GM23338 (cell line): ENCODE data around the gene RBM24. TPM values are rescaled to one million over a fixed set of nuclear protein-coding genes. Genes with fewer than 3 reads are reported as not detected.

Experiments
- ATAC-seq: fragments of 200-7000 bp; cut with Tn5 transposase; 3 replicates; pipeline ENCODE4 v1.9.1; 2020
- DNase-seq: peaks from one replicate; pipeline ENCODE4 v3.0.0-alpha.2; 2015; ENCODE audit warnings: low spot score
- H2AFZ ChIP-seq: fragments of 200-600 bp; sonication (generic); 2 replicates; pipeline ENCODE4 v1.8.0; 2016; ENCODE audit warnings: antibody characterized with exemption, mild to moderate bottlenecking, moderate library complexity
- H3F3A ChIP-seq: fragments of 200-600 bp; sonication (generic); replicated peaks from 2 replicates; pipeline ENCODE4 v1.8.0; 2017; ENCODE audit warnings: antibody characterized with exemption, mixed run types, low read depth
- H3K27ac ChIP-seq: fragments of 200-600 bp; sonication (generic); 2 replicates; pipeline ENCODE4 v1.6.1; 2016; ENCODE audit warnings: low read depth
- H3K27me3 ChIP-seq: fragments of 200-600 bp; sonication (generic); 2 replicates; pipeline ENCODE4 v1.8.0; 2016; ENCODE audit warnings: mild to moderate bottlenecking, mixed run types, moderate library complexity; ENCODE audit not compliant: insufficient read depth
- H3K36me3 ChIP-seq: fragments of 200-600 bp; sonication (generic); 2 replicates; pipeline ENCODE4 v1.8.0; 2016; ENCODE audit warnings: mild to moderate bottlenecking; ENCODE audit not compliant: insufficient read depth
- H3K4me1 ChIP-seq: fragments of 200-600 bp; sonication (generic); 2 replicates; pipeline ENCODE4 v1.8.0; 2016; ENCODE audit warnings: mild to moderate bottlenecking, moderate library complexity; ENCODE audit not compliant: insufficient read depth
- H3K4me2 ChIP-seq: fragments of 200-600 bp; sonication (generic); 2 replicates; pipeline ENCODE4 v1.7.1; 2017; ENCODE audit warnings: mixed run types
- H3K4me3 ChIP-seq: fragments of 200-600 bp; sonication (generic); 2 replicates; pipeline ENCODE4 v1.6.1; 2016; ENCODE audit warnings: mixed run types
- H3K79me2 ChIP-seq: fragments of 200-600 bp; sonication (generic); replicated peaks from 2 replicates; pipeline ENCODE4 v1.8.0; 2017; ENCODE audit warnings: mild to moderate bottlenecking; ENCODE audit not compliant: insufficient read depth
- H3K9me2 ChIP-seq: fragments of 200-600 bp; sonication (generic); 2 replicates; pipeline ENCODE4 v1.8.0; 2017; ENCODE audit not compliant: insufficient read depth
- H4K20me1 ChIP-seq: fragments of 200-600 bp; sonication (generic); replicated peaks from 2 replicates; pipeline ENCODE4 v1.8.0; 2017; ENCODE audit warnings: mild to moderate bottlenecking; ENCODE audit not compliant: insufficient read depth
- H3K27ac Mint-ChIP-seq: 2 replicates; pipeline ENCODE4 v1.8.0; 2020; ENCODE audit warnings: inconsistent platforms, mild to moderate bottlenecking, moderate library complexity, mixed read lengths
- H3K27me3 Mint-ChIP-seq: 3 replicates; pipeline ENCODE4 v1.8.0; 2022; ENCODE audit warnings: low read depth, mild to moderate bottlenecking, moderate library complexity, mixed read lengths, inconsistent platforms; ENCODE audit not compliant: insufficient read depth, poor library complexity
- H3K36me3 Mint-ChIP-seq: 3 replicates; pipeline ENCODE4 v1.8.0; 2021; ENCODE audit warnings: low read depth, mild to moderate bottlenecking, inconsistent platforms, moderate library complexity, mixed read lengths
- H3K4me1 Mint-ChIP-seq: 3 replicates; pipeline ENCODE4 v1.8.0; 2020; ENCODE audit warnings: mild to moderate bottlenecking, inconsistent platforms, mixed read lengths
- H3K4me3 Mint-ChIP-seq: 3 replicates; pipeline ENCODE4 v1.8.0; 2021; ENCODE audit warnings: moderate library complexity, mild to moderate bottlenecking, inconsistent platforms, mixed read lengths
- H3K9me3 Mint-ChIP-seq: 3 replicates; pipeline ENCODE4 v1.8.0; 2020; ENCODE audit warnings: moderate library complexity, mild to moderate bottlenecking, inconsistent platforms, mixed read lengths
- EZH2 ChIP-seq: fragments of 200-600 bp; sonication (generic); IDR thresholded peaks from one replicate; pipeline ENCODE4 v1.8.0; 2017; ENCODE audit warnings: antibody characterized with exemption, mild to moderate bottlenecking, low read depth; ENCODE audit not compliant: unreplicated experiment
- EZH2phosphoT487 ChIP-seq: fragments of 200-600 bp; sonication (generic); IDR thresholded peaks from one replicate; pipeline ENCODE4 v1.8.1; 2018; ENCODE audit warnings: antibody characterized with exemption; ENCODE audit not compliant: unreplicated experiment
- POLR2AphosphoS5 ChIP-seq: IDR thresholded peaks from 2 replicates; pipeline ENCODE4 v1.6.1; 2016; ENCODE audit warnings: antibody characterized with exemption, low read depth
- ZNF331 ChIP-seq: fragments of 250-450 bp; sonication (Bioruptor Pico); IDR thresholded peaks from 2 replicates; pipeline ENCODE4 v1.5.0; 2020; ENCODE audit warnings: low read depth, mild to moderate bottlenecking, moderate library complexity
- ZNF462 ChIP-seq: fragments of 250-450 bp; sonication (Bioruptor Pico); IDR thresholded peaks from 2 replicates; pipeline ENCODE4 v1.5.0; 2020; ENCODE audit warnings: mild to moderate bottlenecking, moderate library complexity
- polyA plus RNA-seq: library from polyadenylated mRNA; unstranded; fragments of >200 nt; fragmentation: Nextera tagmentation; extraction: Ambion mirVana; gene quantifications from 2 replicates; pipeline ENCODE4 v1.2.1, GENCODE V29; 2016
- total RNA-seq: library from RNA; depleted of rRNA; stranded (reverse); fragments of >200 nt; shearing (Covaris generic); gene quantifications from 2 replicates; pipeline ENCODE4 v1.2.3, GENCODE V29; 2014

The RBM24 gene
- total and polyA plus RNA-seq, 2 experiments from 2014 or later: 0.27 to 1.3 TPM

- no peak overlapping the region for H3K27ac Mint-ChIP-seq
- TF ChIP-seq ZNF331 (CRISPR knock-in tag) (no peak), POLR2AphosphoS5 (no peak), ZNF462 (CRISPR knock-in tag) (no peak)
- no peaks in the 10 kb centered on the region for H3K36me3 Mint-ChIP-seq
- DNase-seq (peak; percentile 74), ATAC-seq (peak; percentile 86)
- Histone ChIP-seq H3K4me3 (peak overlapping the region; percentile 80), H3K79me2 (no peaks in the 10 kb centered on the region), H3F3A (no peaks in the 10 kb centered on the region), H3K27me3 (peaks cover 92% of the 10 kb centered on the region), H3K9me2 (no peaks in the 10 kb centered on the region), H3K27ac (no peak overlapping the region), H4K20me1 (peaks cover 12% of the 10 kb centered on the region), H3K4me1 (peaks cover 12% of the 10 kb centered on the region), H2AFZ (peak overlapping the region; percentile 91), H3K36me3 (no peaks in the 10 kb centered on the region), H3K4me2 (peak overlapping the region; percentile 99)
- H3K4me1 Mint-ChIP-seq: peaks cover 18% of the 10 kb centered on the region
- H3K4me3 Mint-ChIP-seq: peak overlapping the region; percentile 81
- H3K27me3 Mint-ChIP-seq: peaks cover 51% of the 10 kb centered on the region
- H3K9me3 Mint-ChIP-seq: no peaks in the 10 kb centered on the region
Measured at GRCh38 chr6:17280552-17281090, 540 bp upstream of the RBM24 start.

- Histone ChIP-seq H3K79me2 (no peaks in the 10 kb centered on the region), H3F3A (no peaks in the 10 kb centered on the region), H3K27ac (no peak overlapping the region), H3K9me2 (no peaks in the 10 kb centered on the region), H2AFZ (peak overlapping the region; percentile 99), H3K4me1 (peaks cover 12% of the 10 kb centered on the region), H3K4me2 (peak overlapping the region; percentile 99), H3K36me3 (no peaks in the 10 kb centered on the region), H3K4me3 (peak overlapping the region; percentile 80), H3K27me3 (peaks cover 86% of the 10 kb centered on the region), H4K20me1 (peaks cover 12% of the 10 kb centered on the region)
- DNase-seq (peak; percentile 66), ATAC-seq (peak; percentile 50)
- Mint-ChIP-seq H3K27ac (no peak overlapping the region), H3K4me3 (peak overlapping the region; percentile 82), H3K4me1 (peaks cover 18% of the 10 kb centered on the region), H3K27me3 (peaks cover 51% of the 10 kb centered on the region), H3K36me3 (no peaks in the 10 kb centered on the region), H3K9me3 (no peaks in the 10 kb centered on the region)
- peak; percentile 72 for TF ChIP-seq EZH2
- TF ChIP-seq EZH2phosphoT487: peak; percentile 44
- TF ChIP-seq ZNF331 (CRISPR knock-in tag): no peak
Measured at GRCh38 chr6:17281497-17282481, 628 bp downstream of the RBM24 start.
